ENCODE results near the gene SUPT4H1. TPM values are rescaled to one million over a fixed set of nuclear protein-coding genes. Genes with fewer than 3 reads are reported as not detected.

SUPT4H1 gene
- total RNA-seq, 1 donor from 2014 or later, result 82.4 TPM

DNA sequence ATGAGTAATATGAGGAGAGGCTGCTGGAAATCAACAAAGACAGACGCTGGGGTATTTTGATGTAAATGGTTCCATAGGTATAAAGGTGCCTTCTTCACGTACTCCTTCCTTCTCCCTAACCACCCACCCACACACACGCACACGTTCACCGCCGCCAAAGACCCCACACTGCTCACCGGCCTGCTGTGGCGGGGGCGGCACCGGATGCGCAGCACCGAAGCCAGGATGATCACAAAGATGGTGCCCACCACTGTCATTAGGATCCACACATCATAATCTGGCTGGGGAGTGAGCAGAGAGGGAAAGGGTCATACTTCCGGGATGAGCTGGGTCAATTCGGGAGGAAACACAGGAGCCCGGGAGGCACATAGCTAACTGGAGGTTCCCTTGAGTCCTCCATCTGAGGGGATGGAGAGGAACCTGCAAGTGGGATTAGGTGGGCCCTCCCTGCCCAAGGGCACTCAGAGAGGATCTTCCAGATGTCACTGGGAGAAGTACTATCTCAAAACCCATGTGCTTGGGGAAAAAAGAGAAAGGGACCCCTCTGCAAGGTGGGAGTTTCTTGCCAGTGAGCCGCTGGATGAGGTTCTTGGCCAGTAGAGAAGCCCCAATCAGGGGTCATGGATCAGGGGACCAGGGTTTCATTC lies 10.5 kb upstream of the SUPT4H1 start:
- TF ChIP-seq, protein P1, sequence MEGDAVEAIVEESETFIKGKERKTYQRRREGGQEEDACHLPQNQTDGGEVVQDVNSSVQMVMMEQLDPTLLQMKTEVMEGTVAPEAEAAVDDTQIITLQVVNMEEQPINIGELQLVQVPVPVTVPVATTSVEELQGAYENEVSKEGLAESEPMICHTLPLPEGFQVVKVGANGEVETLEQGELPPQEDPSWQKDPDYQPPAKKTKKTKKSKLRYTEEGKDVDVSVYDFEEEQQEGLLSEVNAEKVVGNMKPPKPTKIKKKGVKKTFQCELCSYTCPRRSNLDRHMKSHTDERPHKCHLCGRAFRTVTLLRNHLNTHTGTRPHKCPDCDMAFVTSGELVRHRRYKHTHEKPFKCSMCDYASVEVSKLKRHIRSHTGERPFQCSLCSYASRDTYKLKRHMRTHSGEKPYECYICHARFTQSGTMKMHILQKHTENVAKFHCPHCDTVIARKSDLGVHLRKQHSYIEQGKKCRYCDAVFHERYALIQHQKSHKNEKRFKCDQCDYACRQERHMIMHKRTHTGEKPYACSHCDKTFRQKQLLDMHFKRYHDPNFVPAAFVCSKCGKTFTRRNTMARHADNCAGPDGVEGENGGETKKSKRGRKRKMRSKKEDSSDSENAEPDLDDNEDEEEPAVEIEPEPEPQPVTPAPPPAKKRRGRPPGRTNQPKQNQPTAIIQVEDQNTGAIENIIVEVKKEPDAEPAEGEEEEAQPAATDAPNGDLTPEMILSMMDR (IDR thresholded peaks at IDR 0.05), result no peak
- Histone ChIP-seq H3K36me3 (peaks cover 31% of the 10 kb centered on the region), H3K9me3 (no peaks in the 10 kb centered on the region), H3K4me3 (no peak overlapping the region), H3K27me3 (ENCODE audit: low read depth) (no peaks in the 10 kb centered on the region), H3K27ac (no peak overlapping the region), H3K4me1 (no peaks in the 10 kb centered on the region)
- DNase-seq, result no peak
- no peak for ATAC-seq
- intact Hi-C loops (cut with DNase I), result no loop called here

- Histone ChIP-seq H3K9me3 (no peaks in the 10 kb centered on the region), H3K27me3 (ENCODE audit: low read depth) (no peaks in the 10 kb centered on the region), H3K4me1 (no peaks in the 10 kb centered on the region), H3K36me3 (peaks cover 41% of the 10 kb centered on the region), H3K27ac (no peak overlapping the region), H3K4me3 (no peak overlapping the region)
- ATAC-seq (no peak), DNase-seq (no peak)
- TF ChIP-seq, protein P1 (IDR thresholded peaks at IDR 0.05), result no peak
- intact Hi-C loops (cut with DNase I), result no loop called here
Measured at GRCh38 chr17:58360296-58361063, 8.5 kb upstream of the SUPT4H1 start.

GRCh38 chr17:58358408-58359172 lies 6.6 kb upstream of the SUPT4H1 start:
- H3K27me3 ChIP-seq (ENCODE audit: low read depth), result no peaks in the 10 kb centered on the region
- DNase-seq (no peak), ATAC-seq (no peak)
- H3K27ac ChIP-seq, result no peak overlapping the region
- no peak overlapping the region for H3K4me3 ChIP-seq
- intact Hi-C loops (cut with DNase I), result no loop called here
- peaks cover 41% of the 10 kb centered on the region for H3K36me3 ChIP-seq
- no peaks in the 10 kb centered on the region for H3K4me1 ChIP-seq
- TF ChIP-seq, protein P1 (IDR thresholded peaks at IDR 0.05), result no peak
- H3K9me3 ChIP-seq, result no peaks in the 10 kb centered on the region

DNA sequence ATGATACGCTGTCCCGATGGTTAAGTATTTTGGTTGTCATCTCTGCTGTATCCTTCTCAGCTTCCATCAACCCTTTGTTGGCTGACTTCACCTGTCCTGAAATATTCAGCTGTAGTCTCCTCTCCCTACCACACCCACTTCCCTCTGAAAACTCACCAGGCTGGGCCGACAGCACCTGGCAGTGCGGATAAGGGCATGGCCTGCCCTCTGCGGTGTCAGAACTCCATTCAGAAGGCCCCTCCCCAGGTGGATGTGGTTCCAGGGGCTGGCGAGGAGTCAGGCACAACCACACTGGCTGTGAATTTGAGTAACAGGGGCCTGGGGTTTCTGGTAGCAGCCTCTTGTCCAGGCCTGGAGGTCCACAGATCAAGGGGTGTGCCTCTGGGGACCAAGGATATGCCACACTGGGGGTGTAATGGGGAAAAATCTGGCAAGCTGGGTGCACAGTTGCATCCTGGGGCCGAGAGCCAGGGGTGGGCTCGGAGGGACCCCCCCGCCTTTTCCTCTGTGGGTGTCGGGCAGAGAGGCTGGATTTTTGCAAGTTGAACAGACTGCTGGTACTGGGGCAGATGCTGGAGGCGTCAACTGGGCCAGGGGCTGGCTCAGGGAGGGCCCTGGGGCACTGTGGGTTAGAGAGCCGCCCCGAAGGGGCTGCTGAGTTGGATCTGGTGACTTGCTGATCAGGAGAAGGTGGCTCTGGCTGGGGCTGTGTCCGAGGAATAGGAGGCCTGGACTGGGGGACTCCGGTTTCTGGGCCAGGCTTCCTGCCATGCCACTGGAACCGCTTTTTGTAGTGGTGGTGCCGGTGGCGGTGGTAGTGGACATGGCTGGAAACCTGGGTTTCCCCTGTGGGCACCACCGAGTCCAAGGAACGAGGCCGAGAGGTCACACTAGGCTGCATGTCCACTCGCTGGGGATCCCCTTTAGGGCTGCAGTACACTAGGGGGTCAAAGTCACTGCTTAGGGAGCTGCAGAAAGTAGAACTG lies 5.6 kb upstream of the SUPT4H1 start:
- Histone ChIP-seq H3K27ac (no peak overlapping the region), H3K9me3 (no peaks in the 10 kb centered on the region), H3K27me3 (ENCODE audit: low read depth) (no peaks in the 10 kb centered on the region), H3K4me1 (peaks cover 9% of the 10 kb centered on the region), H3K4me3 (no peak overlapping the region), H3K36me3 (peaks cover 32% of the 10 kb centered on the region)
- ATAC-seq, result no peak
- no peak for DNase-seq
- TF ChIP-seq, protein P1 (IDR thresholded peaks at IDR 0.05), result no peak
- intact Hi-C loops (cut with DNase I), result no loop called here

DNA sequence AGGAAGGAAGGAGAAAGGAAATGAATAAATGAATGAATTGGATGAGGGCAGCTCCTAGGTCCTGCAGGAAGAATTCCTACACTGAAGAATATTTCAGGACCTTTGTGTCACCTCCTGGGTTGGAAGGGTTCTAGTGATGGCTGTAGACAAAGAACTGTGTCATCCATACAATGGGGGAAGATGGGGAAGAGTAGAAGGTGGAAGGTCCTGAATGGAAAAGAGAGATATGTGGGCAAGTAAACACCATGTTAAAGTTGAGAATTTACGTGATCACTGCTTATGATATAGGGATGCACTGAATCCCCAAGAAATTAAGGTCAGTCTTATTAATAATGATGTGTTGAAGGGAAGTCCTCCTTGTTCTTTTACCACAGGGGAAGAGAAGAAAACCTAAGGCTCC lies 4.2 kb upstream of the SUPT4H1 start:
- Histone ChIP-seq H3K4me3 (no peak overlapping the region), H3K9me3 (no peaks in the 10 kb centered on the region), H3K4me1 (peaks cover 14% of the 10 kb centered on the region), H3K36me3 (peaks cover 32% of the 10 kb centered on the region), H3K27ac (no peak overlapping the region), H3K27me3 (ENCODE audit: low read depth) (no peaks in the 10 kb centered on the region)
- TF ChIP-seq, protein P1 (IDR thresholded peaks at IDR 0.05), result no peak
- intact Hi-C loops (cut with DNase I), result no loop called here
- DNase-seq (no peak), ATAC-seq (no peak)

All from lower lobe of right lung (tissue), 2 donors.